ENCODE measurements around the gene P2RX5. TPM values are rescaled to one million over a fixed set of nuclear protein-coding genes. Genes with fewer than 3 reads are reported as not detected.

Gene P2RX5
- total RNA-seq, 1 donor from 2014 or later = 6.0 TPM

DNA sequence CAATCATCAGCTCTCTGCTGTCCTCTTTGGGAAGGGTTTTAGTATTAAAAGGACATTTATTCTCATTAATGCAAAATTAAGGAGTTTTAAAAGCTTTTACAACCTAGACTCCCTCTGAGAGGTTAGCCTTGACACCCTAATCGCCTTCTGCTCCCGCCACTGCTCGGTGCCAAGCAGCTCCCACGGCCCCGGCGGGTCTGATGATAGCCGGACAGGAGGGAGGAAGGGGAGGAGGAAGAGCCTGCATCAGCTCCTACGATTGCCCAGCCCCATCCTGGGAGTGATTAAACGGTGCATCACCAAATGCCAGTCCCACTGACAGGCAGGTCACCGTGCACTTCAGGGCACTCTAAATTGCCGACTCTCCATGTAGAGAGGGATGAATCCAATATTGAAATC is 68.2 kb downstream of the P2RX5 start:
- H3K36me3 ChIP-seq (ENCODE audit: control insufficient read depth, insufficient read depth, low read length) = peaks cover 2% of the 10 kb centered on the region
- H3K27me3 ChIP-seq (ENCODE audit: control insufficient read depth, insufficient read depth, low read length) = no peaks in the 10 kb centered on the region
- H3K4me3 ChIP-seq (ENCODE audit: low read depth, low read length) = no peak overlapping the region
- no peak for DNase-seq (ENCODE audit: low read depth)
- TF ChIP-seq, protein P1, sequence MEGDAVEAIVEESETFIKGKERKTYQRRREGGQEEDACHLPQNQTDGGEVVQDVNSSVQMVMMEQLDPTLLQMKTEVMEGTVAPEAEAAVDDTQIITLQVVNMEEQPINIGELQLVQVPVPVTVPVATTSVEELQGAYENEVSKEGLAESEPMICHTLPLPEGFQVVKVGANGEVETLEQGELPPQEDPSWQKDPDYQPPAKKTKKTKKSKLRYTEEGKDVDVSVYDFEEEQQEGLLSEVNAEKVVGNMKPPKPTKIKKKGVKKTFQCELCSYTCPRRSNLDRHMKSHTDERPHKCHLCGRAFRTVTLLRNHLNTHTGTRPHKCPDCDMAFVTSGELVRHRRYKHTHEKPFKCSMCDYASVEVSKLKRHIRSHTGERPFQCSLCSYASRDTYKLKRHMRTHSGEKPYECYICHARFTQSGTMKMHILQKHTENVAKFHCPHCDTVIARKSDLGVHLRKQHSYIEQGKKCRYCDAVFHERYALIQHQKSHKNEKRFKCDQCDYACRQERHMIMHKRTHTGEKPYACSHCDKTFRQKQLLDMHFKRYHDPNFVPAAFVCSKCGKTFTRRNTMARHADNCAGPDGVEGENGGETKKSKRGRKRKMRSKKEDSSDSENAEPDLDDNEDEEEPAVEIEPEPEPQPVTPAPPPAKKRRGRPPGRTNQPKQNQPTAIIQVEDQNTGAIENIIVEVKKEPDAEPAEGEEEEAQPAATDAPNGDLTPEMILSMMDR (IDR thresholded peaks at IDR 0.05; ENCODE audit: insufficient read depth, low read length, poor library complexity, severe bottlenecking) = no peak

DNA sequence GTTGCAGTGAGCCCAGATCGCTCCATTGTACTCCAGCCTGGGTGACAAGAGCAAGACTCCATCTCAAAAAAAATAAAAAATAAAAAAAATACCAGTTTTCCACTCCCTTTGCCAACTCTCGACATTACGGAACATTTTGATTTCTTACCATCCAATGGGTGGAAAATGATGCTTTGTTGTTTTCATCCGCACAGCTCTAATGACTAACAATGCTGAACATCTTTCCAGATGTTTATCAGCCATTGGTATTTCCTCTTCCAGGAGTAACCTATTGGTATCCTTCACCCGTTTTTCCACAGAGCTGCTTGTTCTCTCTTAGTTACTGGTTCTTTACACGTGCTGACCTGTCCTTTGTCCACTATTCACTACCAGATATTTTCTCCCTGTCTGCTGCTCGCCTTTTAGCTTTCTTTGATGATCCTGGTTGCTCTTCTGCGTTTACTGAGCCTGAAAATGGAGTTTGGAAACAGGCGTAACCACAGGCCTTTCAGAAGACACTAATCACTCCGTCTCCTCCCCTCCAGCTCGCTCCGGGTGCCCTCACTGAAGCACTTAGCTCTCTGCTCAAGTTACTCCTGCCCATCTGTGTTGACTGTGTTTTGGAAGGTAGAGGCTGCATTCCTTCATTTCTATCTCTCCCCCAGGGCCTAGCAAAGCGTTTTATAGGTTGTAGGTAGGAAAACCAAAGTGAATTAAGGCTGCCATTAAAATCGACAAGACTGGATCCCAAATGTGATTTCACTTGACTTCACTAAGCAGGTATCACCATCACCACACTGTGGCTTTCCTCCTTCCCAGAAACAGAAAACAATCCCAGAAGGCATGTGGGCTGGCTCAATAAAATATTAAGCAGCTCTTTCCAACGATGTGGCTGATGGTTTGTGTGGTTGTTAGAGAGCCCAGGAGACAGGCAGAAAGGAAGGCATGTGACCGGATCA is 68.9 kb downstream of the P2RX5 start:
- no peak for DNase-seq (ENCODE audit: low read depth)
- H3K36me3 ChIP-seq (ENCODE audit: control insufficient read depth, insufficient read depth, low read length) = peaks cover 2% of the 10 kb centered on the region
- H3K4me3 ChIP-seq (ENCODE audit: low read depth, low read length) = no peak overlapping the region
- H3K27me3 ChIP-seq (ENCODE audit: control insufficient read depth, insufficient read depth, low read length) = no peaks in the 10 kb centered on the region
- TF ChIP-seq, protein P1 (IDR thresholded peaks at IDR 0.05; ENCODE audit: insufficient read depth, low read length, poor library complexity, severe bottlenecking) = no peak

Other genes with a start within 250 kb of the P2RX5 start
- gene SPATA22, start 224.3 kb downstream of the P2RX5 start, total RNA-seq = not detected in 2 replicates
- not detected in 2 replicates for gene ASPA, start 220.2 kb downstream of the P2RX5 start, total RNA-seq
- gene TRPV3, start 138.3 kb downstream of the P2RX5 start, total RNA-seq = 2.1 and 2.9 TPM in 2 replicates
- gene TRPV1, start 86.7 kb downstream of the P2RX5 start, total RNA-seq = 2.0 and 2.2 TPM in 2 replicates
- gene SHPK, start 59.9 kb downstream of the P2RX5 start, total RNA-seq = 16.0 and 17.5 TPM in 2 replicates
- gene CTNS, start 59.4 kb downstream of the P2RX5 start, total RNA-seq = 49.4 and 55.4 TPM in 2 replicates
- 398 and 497 TPM in 2 replicates for gene TAX1BP3, start 27.6 kb downstream of the P2RX5 start, total RNA-seq
- 24.9 and 30.0 TPM in 2 replicates for gene EMC6, start 27.3 kb downstream of the P2RX5 start, total RNA-seq
- 3.0 and 3.6 TPM in 2 replicates for gene HASPIN, start 27.7 kb upstream of the P2RX5 start, total RNA-seq
- 24.7 and 29.7 TPM in 2 replicates for gene ITGAE, start 105.0 kb upstream of the P2RX5 start, total RNA-seq
- gene NCBP3, start 150.1 kb upstream of the P2RX5 start, total RNA-seq = 26.1 and 29.1 TPM in 2 replicates
- 7.8 and 10.5 TPM in 2 replicates for gene CAMKK1, start 196.9 kb upstream of the P2RX5 start, total RNA-seq
- gene P2RX1, start 220.3 kb upstream of the P2RX5 start, total RNA-seq = not detected in 2 replicates